HepG2 (cell line): ENCODE data around the gene RPS19BP1. TPM values are rescaled to one million over a fixed set of nuclear protein-coding genes. Genes with fewer than 3 reads are reported as not detected.

Source experiments
- ATF4 ChIP-seq, 2 experiments: fragments of 450-650 bp in 1 of 2; sonication (generic) in 1 of 2; formaldehyde crosslinking; IDR thresholded peaks; 2 replicates each; pipeline versions ENCODE4 v1.5.0 to v1.8.0; 2020 to 2022; ENCODE audit warnings: mild to moderate bottlenecking in 1 of 2, missing genetic modification reagents in 1 of 2
- BRF2 ChIP-seq: sonication (generic); formaldehyde crosslinking; IDR thresholded peaks from 2 replicates; pipeline ENCODE4 v1.8.1; 2022; ENCODE audit warnings: mild to moderate bottlenecking, missing genetic modification reagents
- ERF ChIP-seq: IDR thresholded peaks from 2 replicates; pipeline ENCODE4 v1.6.1; 2018; ENCODE audit warnings: missing biosample characterization, missing genetic modification reagents
- EZH2 ChIP-seq: conservative IDR thresholded peaks from 2 replicates; pipeline ENCODE4 v1.6.1; 2012; ENCODE audit warnings: mild to moderate bottlenecking, low read depth, low read length, moderate library complexity
- GMEB1 ChIP-seq: sonication (generic); formaldehyde crosslinking; IDR thresholded peaks from 2 replicates; pipeline ENCODE4 v1.5.1; 2020; ENCODE audit warnings: missing genetic modification reagents, mild to moderate bottlenecking, borderline replicate concordance
- HNF4A ChIP-seq: sonication (generic); formaldehyde crosslinking; IDR thresholded peaks from 2 replicates; pipeline ENCODE4 v1.4.0; 2020; ENCODE audit warnings: missing genetic modification reagents
- IRF2 ChIP-seq: IDR thresholded peaks from 2 replicates; pipeline ENCODE4 v1.6.1; 2018; ENCODE audit warnings: missing genetic modification reagents, missing compliant biosample characterization
- KDM5A ChIP-seq: fragments of 200-600 bp; sonication (generic); IDR thresholded peaks from 2 replicates; pipeline ENCODE4 v1.7.0; 2018; ENCODE audit warnings: antibody characterized with exemption, mild to moderate bottlenecking, low read length, borderline replicate concordance
- MBD4 ChIP-seq: IDR thresholded peaks from 2 replicates; pipeline ENCODE4 v1.6.1; 2012; ENCODE audit warnings: low read length, inconsistent platforms, borderline replicate concordance
- NFE2 ChIP-seq: sonication (generic); formaldehyde crosslinking; IDR thresholded peaks from 2 replicates; pipeline ENCODE4 v1.4.0; 2020; ENCODE audit warnings: missing genetic modification reagents
- NR2F1 ChIP-seq, 2 experiments: fragments of 450-650 bp in 1 of 2; formaldehyde crosslinking in 1 of 2; IDR thresholded peaks; 2 replicates each; pipeline versions ENCODE4 v1.5.0 to v1.6.1; 2016 to 2020; ENCODE audit warnings: mild to moderate bottlenecking in 1 of 2, missing compliant biosample characterization in 1 of 2, missing genetic modification reagents in 1 of 2, moderate library complexity in 1 of 2
- RAD21 ChIP-seq: fragments of 450-650 bp; formaldehyde crosslinking; IDR thresholded peaks from 2 replicates; pipeline ENCODE4 v1.5.0; 2020; ENCODE audit warnings: mild to moderate bottlenecking
- REXO4 ChIP-seq: sonication (generic); formaldehyde crosslinking; IDR thresholded peaks from 2 replicates; pipeline ENCODE4 v1.8.0; 2022; ENCODE audit warnings: missing genetic modification reagents, mild to moderate bottlenecking, borderline replicate concordance
- SNAPC5 ChIP-seq: sonication (generic); formaldehyde crosslinking; IDR thresholded peaks from 2 replicates; pipeline ENCODE4 v1.8.1; 2023; ENCODE audit warnings: mild to moderate bottlenecking, missing genetic modification reagents, borderline replicate concordance
- SRSF9 ChIP-seq: fragments of 200-400 bp; formaldehyde crosslinking; IDR thresholded peaks from 2 replicates; pipeline ENCODE4 v1.6.1; 2018; ENCODE audit warnings: borderline replicate concordance, mild to moderate bottlenecking, low read depth, low read length; ENCODE audit not compliant: insufficient read depth, poor library complexity, severe bottlenecking
- SRY ChIP-seq: sonication (generic); formaldehyde crosslinking; IDR thresholded peaks from 2 replicates; pipeline ENCODE4 v1.8.0; 2022; ENCODE audit warnings: mild to moderate bottlenecking, missing genetic modification reagents
- TEAD3 ChIP-seq: optimal IDR thresholded peaks from 2 replicates; pipeline ENCODE3; 2016; ENCODE audit warnings: borderline replicate concordance
- ZBTB43 ChIP-seq: sonication (generic); formaldehyde crosslinking; conservative IDR thresholded peaks from 2 replicates; pipeline ENCODE4 v1.4.0; 2020; ENCODE audit warnings: missing genetic modification reagents
- ZC3H4 ChIP-seq: sonication (generic); formaldehyde crosslinking; IDR thresholded peaks from 2 replicates; pipeline ENCODE4 v1.4.0; 2020; ENCODE audit warnings: missing genetic modification reagents, borderline replicate concordance
- ZFY ChIP-seq: sonication (generic); formaldehyde crosslinking; IDR thresholded peaks from 2 replicates; pipeline ENCODE4 v1.4.0; 2020; ENCODE audit warnings: missing genetic modification reagents
- ZNF251 ChIP-seq: sonication (generic); formaldehyde crosslinking; IDR thresholded peaks from 2 replicates; pipeline ENCODE4 v1.9.0; 2021; ENCODE audit warnings: mild to moderate bottlenecking, missing genetic modification reagents
- ZNF3 ChIP-seq: IDR thresholded peaks from 2 replicates; pipeline ENCODE4 v1.7.0; 2017; ENCODE audit warnings: inconsistent platforms
- ZNF768 ChIP-seq: sonication (generic); formaldehyde crosslinking; IDR thresholded peaks from 2 replicates; pipeline ENCODE4 v1.4.0; 2020; ENCODE audit warnings: missing genetic modification reagents
- ZNF780A ChIP-seq: sonication (generic); formaldehyde crosslinking; IDR thresholded peaks from 2 replicates; pipeline ENCODE4 v1.8.0; 2022; ENCODE audit warnings: mild to moderate bottlenecking, missing genetic modification reagents, moderate library complexity
- ZNF792 ChIP-seq: IDR thresholded peaks from 2 replicates; pipeline ENCODE4 v1.6.1; 2016
- ZSCAN29 ChIP-seq: sonication (generic); formaldehyde crosslinking; conservative IDR thresholded peaks from 2 replicates; pipeline ENCODE4 v1.4.0; 2020; ENCODE audit warnings: mild to moderate bottlenecking, missing genetic modification reagents
- polyA plus RNA-seq, 8 experiments: library from polyadenylated mRNA; depleted of rRNA in 3 of 8; stranded (reverse) in 7 of 8; unstranded in 1 of 8; fragments of >200 nt; fragmentation: Illumina TruSeq in 4 of 8; extraction: Trizol in 4 of 8; gene quantifications; 2 replicates each; pipeline versions ENCODE4 v1.2.1 to v1.2.3, GENCODE V29; 2011 to 2016; ENCODE audit warnings: low read depth in 4 of 8, missing spikeins in 1 of 8, mixed read lengths in 1 of 8; ENCODE audit not compliant: insufficient read depth in 1 of 8
- total RNA-seq, 5 experiments: library from RNA; depleted of rRNA; stranded (reverse); fragments of >200 nt; fragmentation: Illumina TruSeq; extraction: Trizol; gene quantifications; 2 replicates each; pipeline ENCODE4 v1.2.3, GENCODE V29; 2016; ENCODE audit warnings: low read depth in 1 of 5

The RPS19BP1 gene
- total and polyA plus RNA-seq, 2 of the 13 experiments (the other 11 are each of a cell fraction or from before 2014, with no cell fraction given), result 44.3 to 81.3 TPM

GRCh38 chr22:39522567-39523300 is 9.8 kb downstream of the RPS19BP1 start (continued):
- TF ChIP-seq GMEB1 (0 out of 2 replicates have a peak, but pooled peaks have one; percentile 37), IRF2 (CRISPR knock-in tag) (no peak), RAD21 (CRISPR knock-in tag) (peak; percentile 44; the same call in 1 of the 2 replicates), SRY (no peak), TEAD3 (CRISPR knock-in tag) (peak; percentile 5), NR2F1 (CRISPR knock-in tag; IDR thresholded peaks at IDR 0.05) (0 out of 4 replicates have a peak, but pooled peaks of 1 of the 2 experiments have one; percentile 29), SNAPC5 (CRISPR knock-in tag) (no peak), ZNF792 (CRISPR knock-in tag) (no peak), ZC3H4 (CRISPR knock-in tag) (0 out of 2 replicates have a peak, but pooled peaks have one; percentile 41), KDM5A (no peak), MBD4 (peak; percentile 78; the same call in 1 of the 2 replicates), ZSCAN29 (CRISPR knock-in tag) (no peak), ZNF3 (0 out of 2 replicates have a peak, but pooled peaks have one; percentile 40), ZNF251 (CRISPR knock-in tag) (no peak), BRF2 (0 out of 2 replicates have a peak, but pooled peaks have one; percentile 19), ATF4 (CRISPR knock-in tag; IDR thresholded peaks at IDR 0.05) (0 out of 4 replicates have a peak, but pooled peaks of 1 of the 2 experiments have one; percentile 27), ZNF768 (CRISPR knock-in tag) (no peak), NFE2 (CRISPR knock-in tag) (no peak), ERF (CRISPR knock-in tag) (0 out of 2 replicates have a peak, but pooled peaks have one; percentile 30), ZFY (no peak), EZH2 (no peak), HNF4A (CRISPR knock-in tag) (no peak), ZNF780A (CRISPR knock-in tag) (no peak), SRSF9 (no peak), REXO4 (CRISPR knock-in tag) (0 out of 2 replicates have a peak, but pooled peaks have one; percentile 17), ZBTB43 (CRISPR knock-in tag) (no peak)
